SK-N-SH treated with all-trans-retinoic acid at 6 μM for 48 hours (cell line): ENCODE measurements around the gene WIPI1.

ENCODE experiments used
- CSRNP3 ChIP-seq: fragments of 250-450 bp; sonication (Bioruptor Pico); IDR thresholded peaks from 2 replicates; pipeline ENCODE4 v1.5.1; 2021; ENCODE audit warnings: mild to moderate bottlenecking, moderate library complexity
- GLIS3 ChIP-seq: fragments of 250-450 bp; sonication (Bioruptor Pico); IDR thresholded peaks from 2 replicates; pipeline ENCODE4 v1.5.0; 2020; ENCODE audit warnings: mild to moderate bottlenecking, moderate library complexity
- PATZ1 ChIP-seq: fragments of 250-450 bp; sonication (Bioruptor Pico); IDR thresholded peaks from 2 replicates; pipeline ENCODE4 v1.8.0; 2020; ENCODE audit warnings: mild to moderate bottlenecking, moderate library complexity, borderline replicate concordance
- RARB ChIP-seq: fragments of 250-450 bp; sonication (Bioruptor Pico); IDR thresholded peaks from 2 replicates; pipeline ENCODE4 v1.8.0; 2021; ENCODE audit warnings: mild to moderate bottlenecking, moderate library complexity
- TOX ChIP-seq: fragments of 250-450 bp; sonication (Bioruptor Pico); IDR thresholded peaks from 2 replicates; pipeline ENCODE4 v1.8.0; 2021; ENCODE audit warnings: mild to moderate bottlenecking, moderate library complexity, borderline replicate concordance
- ZNF565 ChIP-seq: fragments of 450-650 bp; formaldehyde crosslinking; conservative IDR thresholded peaks from 2 replicates; pipeline ENCODE4 v1.5.0; 2020; ENCODE audit warnings: low read depth, mild to moderate bottlenecking, moderate library complexity
- TF ChIP-seq, protein P1 (sequence below): fragments of 250-450 bp; sonication (Bioruptor Pico); IDR thresholded peaks from 2 replicates; pipeline ENCODE4 v1.5.1; 2020; ENCODE audit warnings: low read depth, mild to moderate bottlenecking, moderate library complexity

DNA sequence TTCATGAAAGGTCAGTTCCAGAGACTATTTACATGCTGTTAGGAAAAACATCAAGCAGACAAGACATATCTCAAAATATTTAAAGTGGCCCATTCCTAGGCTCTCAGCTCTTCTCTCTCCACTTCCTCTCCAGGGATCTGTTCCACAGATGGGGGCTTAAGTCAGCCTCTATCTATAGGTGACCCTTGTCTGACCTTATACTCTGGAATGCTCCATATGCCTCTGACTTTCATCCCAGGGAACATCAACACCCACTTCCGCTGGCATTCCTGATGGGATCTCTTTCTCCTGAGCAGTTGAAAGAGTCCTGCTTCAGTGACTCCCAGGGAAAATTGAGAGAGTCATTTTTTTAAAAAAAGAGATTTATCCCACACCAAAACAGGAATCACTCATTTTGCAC is 11.5 kb upstream of the WIPI1 start:
- TF ChIP-seq, protein P1, sequence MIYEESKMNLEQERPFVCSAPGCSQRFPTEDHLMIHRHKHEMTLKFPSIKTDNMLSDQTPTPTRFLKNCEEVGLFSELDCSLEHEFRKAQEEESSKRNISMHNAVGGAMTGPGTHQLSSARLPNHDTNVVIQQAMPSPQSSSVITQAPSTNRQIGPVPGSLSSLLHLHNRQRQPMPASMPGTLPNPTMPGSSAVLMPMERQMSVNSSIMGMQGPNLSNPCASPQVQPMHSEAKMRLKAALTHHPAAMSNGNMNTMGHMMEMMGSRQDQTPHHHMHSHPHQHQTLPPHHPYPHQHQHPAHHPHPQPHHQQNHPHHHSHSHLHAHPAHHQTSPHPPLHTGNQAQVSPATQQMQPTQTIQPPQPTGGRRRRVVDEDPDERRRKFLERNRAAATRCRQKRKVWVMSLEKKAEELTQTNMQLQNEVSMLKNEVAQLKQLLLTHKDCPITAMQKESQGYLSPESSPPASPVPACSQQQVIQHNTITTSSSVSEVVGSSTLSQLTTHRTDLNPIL (CRISPR knock-in tag), result no peak
- no peak for TF ChIP-seq GLIS3 (CRISPR knock-in tag)
- no peak for TF ChIP-seq ZNF565 (CRISPR knock-in tag)
- TF ChIP-seq CSRNP3 (CRISPR knock-in tag), result no peak
- no peak for TF ChIP-seq PATZ1 (CRISPR knock-in tag)
- no peak for TF ChIP-seq TOX
- no peak for TF ChIP-seq RARB (CRISPR knock-in tag)
